K562 (cell line): ENCODE measurements around the gene ZNF740. TPM values are rescaled to one million over a fixed set of nuclear protein-coding genes. Genes with fewer than 3 reads are reported as not detected.
A peak's percentile ranks its signal among the peaks of the same experiment; 100 is the strongest.

ENCODE experiments used
- ARID1B ChIP-seq: fragments of 450-650 bp; IDR thresholded peaks from 2 replicates; pipeline ENCODE4 v1.6.1; 2016; ENCODE audit warnings: antibody characterized with exemption, mild to moderate bottlenecking, inconsistent platforms
- CBX3 ChIP-seq, 2 experiments: IDR thresholded peaks; 1 replicate in 1 of 2; 2 replicates in 1 of 2; pipeline ENCODE4 v1.6.1; 2012; ENCODE audit warnings: inconsistent platforms in 2 of 2, low read length in 2 of 2, borderline replicate concordance in 1 of 2, control low read depth in 1 of 2
- HNRNPK ChIP-seq: fragments of 200-400 bp; formaldehyde crosslinking; IDR thresholded peaks from one replicate; pipeline ENCODE4 v1.6.1; 2018; ENCODE audit warnings: mild to moderate bottlenecking, low read depth, low read length; ENCODE audit not compliant: poor library complexity, severe bottlenecking
- JUN ChIP-seq, 2 experiments: sonication (generic) in 1 of 2; formaldehyde crosslinking in 1 of 2; IDR thresholded peaks; 2 replicates each; pipeline versions ENCODE4 v1.6.1 to v1.8.0; 2012 to 2022; ENCODE audit warnings: borderline replicate concordance in 2 of 2, mild to moderate bottlenecking in 2 of 2, improper control_type of control experiment in 1 of 2, low read depth in 1 of 2, low read length in 1 of 2, missing genetic modification reagents in 1 of 2
- KDM1A ChIP-seq, 2 experiments: fragments of 450-650 bp; IDR thresholded peaks; 2 replicates each; pipeline ENCODE4 v1.6.1; 2016; ENCODE audit warnings: mild to moderate bottlenecking in 2 of 2
- MEF2D ChIP-seq: conservative IDR thresholded peaks from 2 replicates; pipeline ENCODE4 v1.6.1; 2016; ENCODE audit warnings: low read depth, missing genetic modification characterization, missing compliant biosample characterization
- RBFOX2 ChIP-seq: fragments of 200-400 bp; formaldehyde crosslinking; IDR thresholded peaks from 2 replicates; pipeline ENCODE4 v1.6.1; 2017; ENCODE audit warnings: low read depth, mild to moderate bottlenecking, low read length, moderate library complexity
- SMARCA5 ChIP-seq: fragments of 450-650 bp; IDR thresholded peaks from 2 replicates; pipeline ENCODE4 v1.6.1; 2016
- TARDBP ChIP-seq: fragments of 450-650 bp; IDR thresholded peaks from 2 replicates; pipeline ENCODE4 v1.6.1; 2016
- ZBED1 ChIP-seq: IDR thresholded peaks from 2 replicates; pipeline ENCODE4 v1.6.1; 2014
- ZNF165 ChIP-seq: fragments of 250-450 bp; sonication (Bioruptor Pico); IDR thresholded peaks from 2 replicates; pipeline ENCODE4 v1.4.0; 2020; ENCODE audit warnings: borderline replicate concordance
- ZNF76 ChIP-seq: fragments of 250-450 bp; sonication (Bioruptor Pico); IDR thresholded peaks from 2 replicates; pipeline ENCODE4 v1.4.0; 2020; ENCODE audit warnings: mild to moderate bottlenecking, moderate library complexity, borderline replicate concordance
- polyA plus RNA-seq, 8 experiments: library from polyadenylated mRNA; depleted of rRNA in 4 of 8; stranded (reverse) in 5 of 8; unstranded in 3 of 8; fragments of >200 nt; fragmentation: Nextera tagmentation in 2 of 8; fragmentation: Illumina TruSeq in 1 of 8; extraction: Ambion mirVana in 2 of 8; extraction: Trizol in 1 of 8; gene quantifications; 2 replicates each; pipeline versions ENCODE4 v1.2.1 to v1.2.3, GENCODE V29; 2011 to 2014; ENCODE audit warnings: inconsistent platforms in 1 of 8, missing spikeins in 1 of 8
- total RNA-seq, 7 experiments: library from RNA; depleted of rRNA in 6 of 7; stranded (reverse); fragments of >200 nt in 6 of 7; fragmentation: Illumina TruSeq in 2 of 7; extraction: Trizol in 2 of 7; gene quantifications; 2 replicates each; pipeline versions ENCODE4 v1.2.1 to v1.2.3, GENCODE V29; 2011 to 2021; ENCODE audit warnings: low replicate concordance in 1 of 7
- TF ChIP-seq, protein P1 (sequence below): sonication (generic); formaldehyde crosslinking; IDR thresholded peaks from 2 replicates; pipeline ENCODE4 v1.8.0; 2022; ENCODE audit warnings: mild to moderate bottlenecking, missing genetic modification reagents
- TF ChIP-seq, protein P2 (sequence below): fragments of 250-450 bp; sonication (Bioruptor Pico); IDR thresholded peaks from 2 replicates; pipeline ENCODE4 v1.8.0; 2021; ENCODE audit warnings: moderate library complexity, mild to moderate bottlenecking, inconsistent platforms
- TF ChIP-seq, protein P3 (sequence below): fragments of 450-650 bp; formaldehyde crosslinking; IDR thresholded peaks from 2 replicates; pipeline ENCODE4 v1.4.0; 2022; ENCODE audit warnings: mild to moderate bottlenecking, moderate library complexity
- TF ChIP-seq, protein P4 (sequence below), 2 experiments: fragments of 450-650 bp; IDR thresholded peaks; 2 replicates each; pipeline ENCODE4 v1.6.1; 2018; ENCODE audit warnings: mild to moderate bottlenecking in 2 of 2, low read depth in 1 of 2; ENCODE audit not compliant: partially characterized antibody in 2 of 2
- TF ChIP-seq, protein P5 (sequence below): sonication (generic); formaldehyde crosslinking; IDR thresholded peaks from 2 replicates; pipeline ENCODE4 v1.8.0; 2022; ENCODE audit warnings: mild to moderate bottlenecking, missing genetic modification reagents

ZNF740 gene
- total and polyA plus RNA-seq, 9 of the 15 experiments (the other 6 are each of a cell fraction or from before 2014, with no cell fraction given) = 0.57 to 46.4 (median 18.6) TPM

DNA sequence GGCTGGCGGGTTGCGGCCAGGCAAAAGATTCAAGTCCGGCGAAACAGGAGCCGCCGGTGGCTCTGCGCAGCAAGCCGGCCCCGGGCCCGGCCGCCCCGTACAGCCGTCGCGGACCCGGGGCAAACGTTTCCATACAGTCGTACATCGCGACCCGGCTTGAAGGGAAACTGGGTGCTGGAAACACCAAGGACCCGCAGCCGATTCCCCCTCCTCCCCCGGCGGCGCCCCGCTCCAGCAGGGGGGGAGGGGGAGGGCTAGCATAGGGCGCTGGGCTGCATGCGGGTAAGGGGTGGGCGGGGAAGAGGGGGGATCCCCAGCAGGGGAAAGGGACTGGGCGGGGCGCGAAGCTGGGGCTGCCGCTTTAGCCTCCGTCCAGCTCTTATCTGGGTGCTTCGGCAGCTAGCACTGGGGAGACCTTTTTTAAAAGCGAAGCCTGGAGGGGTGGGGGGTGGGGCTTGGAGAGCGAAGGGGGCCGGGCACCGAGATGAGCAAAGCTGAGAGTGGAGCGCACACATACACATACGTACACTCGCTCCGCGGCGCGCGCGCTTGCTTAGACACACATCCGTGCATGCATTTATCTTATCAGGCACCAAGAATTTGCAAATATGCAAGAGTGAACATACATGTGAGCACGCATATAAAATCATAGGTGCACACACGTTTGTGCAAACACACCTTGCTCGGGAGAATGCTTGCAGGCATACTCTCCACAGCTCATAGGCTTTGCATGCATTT is 39.6 kb downstream of the ZNF740 start (continued):
- TF ChIP-seq, protein P1, sequence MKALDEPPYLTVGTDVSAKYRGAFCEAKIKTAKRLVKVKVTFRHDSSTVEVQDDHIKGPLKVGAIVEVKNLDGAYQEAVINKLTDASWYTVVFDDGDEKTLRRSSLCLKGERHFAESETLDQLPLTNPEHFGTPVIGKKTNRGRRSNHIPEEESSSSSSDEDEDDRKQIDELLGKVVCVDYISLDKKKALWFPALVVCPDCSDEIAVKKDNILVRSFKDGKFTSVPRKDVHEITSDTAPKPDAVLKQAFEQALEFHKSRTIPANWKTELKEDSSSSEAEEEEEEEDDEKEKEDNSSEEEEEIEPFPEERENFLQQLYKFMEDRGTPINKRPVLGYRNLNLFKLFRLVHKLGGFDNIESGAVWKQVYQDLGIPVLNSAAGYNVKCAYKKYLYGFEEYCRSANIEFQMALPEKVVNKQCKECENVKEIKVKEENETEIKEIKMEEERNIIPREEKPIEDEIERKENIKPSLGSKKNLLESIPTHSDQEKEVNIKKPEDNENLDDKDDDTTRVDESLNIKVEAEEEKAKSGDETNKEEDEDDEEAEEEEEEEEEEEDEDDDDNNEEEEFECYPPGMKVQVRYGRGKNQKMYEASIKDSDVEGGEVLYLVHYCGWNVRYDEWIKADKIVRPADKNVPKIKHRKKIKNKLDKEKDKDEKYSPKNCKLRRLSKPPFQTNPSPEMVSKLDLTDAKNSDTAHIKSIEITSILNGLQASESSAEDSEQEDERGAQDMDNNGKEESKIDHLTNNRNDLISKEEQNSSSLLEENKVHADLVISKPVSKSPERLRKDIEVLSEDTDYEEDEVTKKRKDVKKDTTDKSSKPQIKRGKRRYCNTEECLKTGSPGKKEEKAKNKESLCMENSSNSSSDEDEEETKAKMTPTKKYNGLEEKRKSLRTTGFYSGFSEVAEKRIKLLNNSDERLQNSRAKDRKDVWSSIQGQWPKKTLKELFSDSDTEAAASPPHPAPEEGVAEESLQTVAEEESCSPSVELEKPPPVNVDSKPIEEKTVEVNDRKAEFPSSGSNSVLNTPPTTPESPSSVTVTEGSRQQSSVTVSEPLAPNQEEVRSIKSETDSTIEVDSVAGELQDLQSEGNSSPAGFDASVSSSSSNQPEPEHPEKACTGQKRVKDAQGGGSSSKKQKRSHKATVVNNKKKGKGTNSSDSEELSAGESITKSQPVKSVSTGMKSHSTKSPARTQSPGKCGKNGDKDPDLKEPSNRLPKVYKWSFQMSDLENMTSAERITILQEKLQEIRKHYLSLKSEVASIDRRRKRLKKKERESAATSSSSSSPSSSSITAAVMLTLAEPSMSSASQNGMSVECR (CRISPR knock-in tag) = 0 out of 2 replicates have a peak, but pooled peaks have one; percentile 0
- TF ChIP-seq CBX3 (IDR thresholded peaks at IDR 0.05; ENCODE audit: borderline replicate concordance in 1 of 2, low read length in 2 of 2) (0 out of 3 replicates have a peak, but pooled peaks of 1 of the 2 experiments have one; percentile 9), TARDBP (no peak), ARID1B (no peak), SMARCA5 (no peak), KDM1A (IDR thresholded peaks at IDR 0.05) (peak in 1 of 2 experiments; percentile 96; a peak in 2 of 4 replicates), MEF2D (tag) (no peak), ZNF165 (CRISPR knock-in tag) (no peak), RBFOX2 (peak; percentile 29; the same call in 1 of the 2 replicates), HNRNPK (no peak), JUN (IDR thresholded peaks at IDR 0.05; ENCODE audit: borderline replicate concordance, low read depth, low read length) (no peak), JUN (CRISPR knock-in tag; IDR thresholded peaks at IDR 0.05; ENCODE audit: borderline replicate concordance) (no peak), ZNF76 (CRISPR knock-in tag) (no peak), ZBED1 (no peak)
- TF ChIP-seq, protein P2, sequence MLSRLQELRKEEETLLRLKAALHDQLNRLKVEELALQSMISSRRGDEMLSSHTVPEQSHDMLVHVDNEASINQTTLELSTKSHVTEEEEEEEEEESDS (CRISPR knock-in tag) = no peak
- TF ChIP-seq, protein P3, sequence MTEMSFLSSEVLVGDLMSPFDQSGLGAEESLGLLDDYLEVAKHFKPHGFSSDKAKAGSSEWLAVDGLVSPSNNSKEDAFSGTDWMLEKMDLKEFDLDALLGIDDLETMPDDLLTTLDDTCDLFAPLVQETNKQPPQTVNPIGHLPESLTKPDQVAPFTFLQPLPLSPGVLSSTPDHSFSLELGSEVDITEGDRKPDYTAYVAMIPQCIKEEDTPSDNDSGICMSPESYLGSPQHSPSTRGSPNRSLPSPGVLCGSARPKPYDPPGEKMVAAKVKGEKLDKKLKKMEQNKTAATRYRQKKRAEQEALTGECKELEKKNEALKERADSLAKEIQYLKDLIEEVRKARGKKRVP = no peak
- TF ChIP-seq, protein P4, sequence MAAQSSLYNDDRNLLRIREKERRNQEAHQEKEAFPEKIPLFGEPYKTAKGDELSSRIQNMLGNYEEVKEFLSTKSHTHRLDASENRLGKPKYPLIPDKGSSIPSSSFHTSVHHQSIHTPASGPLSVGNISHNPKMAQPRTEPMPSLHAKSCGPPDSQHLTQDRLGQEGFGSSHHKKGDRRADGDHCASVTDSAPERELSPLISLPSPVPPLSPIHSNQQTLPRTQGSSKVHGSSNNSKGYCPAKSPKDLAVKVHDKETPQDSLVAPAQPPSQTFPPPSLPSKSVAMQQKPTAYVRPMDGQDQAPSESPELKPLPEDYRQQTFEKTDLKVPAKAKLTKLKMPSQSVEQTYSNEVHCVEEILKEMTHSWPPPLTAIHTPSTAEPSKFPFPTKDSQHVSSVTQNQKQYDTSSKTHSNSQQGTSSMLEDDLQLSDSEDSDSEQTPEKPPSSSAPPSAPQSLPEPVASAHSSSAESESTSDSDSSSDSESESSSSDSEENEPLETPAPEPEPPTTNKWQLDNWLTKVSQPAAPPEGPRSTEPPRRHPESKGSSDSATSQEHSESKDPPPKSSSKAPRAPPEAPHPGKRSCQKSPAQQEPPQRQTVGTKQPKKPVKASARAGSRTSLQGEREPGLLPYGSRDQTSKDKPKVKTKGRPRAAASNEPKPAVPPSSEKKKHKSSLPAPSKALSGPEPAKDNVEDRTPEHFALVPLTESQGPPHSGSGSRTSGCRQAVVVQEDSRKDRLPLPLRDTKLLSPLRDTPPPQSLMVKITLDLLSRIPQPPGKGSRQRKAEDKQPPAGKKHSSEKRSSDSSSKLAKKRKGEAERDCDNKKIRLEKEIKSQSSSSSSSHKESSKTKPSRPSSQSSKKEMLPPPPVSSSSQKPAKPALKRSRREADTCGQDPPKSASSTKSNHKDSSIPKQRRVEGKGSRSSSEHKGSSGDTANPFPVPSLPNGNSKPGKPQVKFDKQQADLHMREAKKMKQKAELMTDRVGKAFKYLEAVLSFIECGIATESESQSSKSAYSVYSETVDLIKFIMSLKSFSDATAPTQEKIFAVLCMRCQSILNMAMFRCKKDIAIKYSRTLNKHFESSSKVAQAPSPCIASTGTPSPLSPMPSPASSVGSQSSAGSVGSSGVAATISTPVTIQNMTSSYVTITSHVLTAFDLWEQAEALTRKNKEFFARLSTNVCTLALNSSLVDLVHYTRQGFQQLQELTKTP (IDR thresholded peaks at IDR 0.05; ENCODE audit: low read depth in 1 of 2, partially characterized antibody in 2 of 2) = peak in 1 of 2 experiments; percentile 73
- TF ChIP-seq, protein P5, sequence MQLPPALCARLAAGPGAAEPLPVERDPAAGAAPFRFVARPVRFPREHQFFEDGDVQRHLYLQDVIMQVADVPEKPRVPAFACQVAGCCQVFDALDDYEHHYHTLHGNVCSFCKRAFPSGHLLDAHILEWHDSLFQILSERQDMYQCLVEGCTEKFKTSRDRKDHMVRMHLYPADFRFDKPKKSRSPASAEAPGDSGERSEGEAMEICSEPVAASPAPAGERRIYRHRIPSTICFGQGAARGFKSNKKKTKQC = 0 out of 2 replicates have a peak, but pooled peaks have one; percentile 55
